ENCODE results near the gene ANKS3.

DNA sequence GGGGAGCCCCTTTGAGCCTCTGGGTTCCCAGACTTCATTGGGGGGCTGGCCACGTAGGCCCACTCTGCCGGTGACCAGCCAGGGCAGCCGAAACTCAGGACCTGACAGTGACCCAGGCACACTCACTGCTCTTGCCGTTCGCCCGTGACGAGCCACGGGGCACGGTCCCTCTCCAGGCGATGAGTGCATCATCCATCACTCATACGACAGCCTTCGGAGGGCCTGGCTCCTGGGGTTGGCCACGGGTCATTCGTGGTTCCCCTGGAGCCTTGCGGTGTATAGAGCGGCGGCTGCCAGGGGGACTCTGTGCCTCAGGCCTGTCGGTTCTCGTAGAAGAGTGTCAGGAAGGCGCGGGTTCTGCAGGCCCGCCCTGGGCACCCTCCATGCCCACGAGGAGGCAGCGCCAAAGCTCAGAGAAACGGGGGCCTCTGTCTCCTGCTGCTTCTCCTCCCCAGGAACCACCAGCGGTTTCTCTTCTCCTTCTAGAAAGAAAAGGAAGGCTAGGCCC is 51.9 kb downstream of the ANKS3 start:
- TF ChIP-seq, protein P1, sequence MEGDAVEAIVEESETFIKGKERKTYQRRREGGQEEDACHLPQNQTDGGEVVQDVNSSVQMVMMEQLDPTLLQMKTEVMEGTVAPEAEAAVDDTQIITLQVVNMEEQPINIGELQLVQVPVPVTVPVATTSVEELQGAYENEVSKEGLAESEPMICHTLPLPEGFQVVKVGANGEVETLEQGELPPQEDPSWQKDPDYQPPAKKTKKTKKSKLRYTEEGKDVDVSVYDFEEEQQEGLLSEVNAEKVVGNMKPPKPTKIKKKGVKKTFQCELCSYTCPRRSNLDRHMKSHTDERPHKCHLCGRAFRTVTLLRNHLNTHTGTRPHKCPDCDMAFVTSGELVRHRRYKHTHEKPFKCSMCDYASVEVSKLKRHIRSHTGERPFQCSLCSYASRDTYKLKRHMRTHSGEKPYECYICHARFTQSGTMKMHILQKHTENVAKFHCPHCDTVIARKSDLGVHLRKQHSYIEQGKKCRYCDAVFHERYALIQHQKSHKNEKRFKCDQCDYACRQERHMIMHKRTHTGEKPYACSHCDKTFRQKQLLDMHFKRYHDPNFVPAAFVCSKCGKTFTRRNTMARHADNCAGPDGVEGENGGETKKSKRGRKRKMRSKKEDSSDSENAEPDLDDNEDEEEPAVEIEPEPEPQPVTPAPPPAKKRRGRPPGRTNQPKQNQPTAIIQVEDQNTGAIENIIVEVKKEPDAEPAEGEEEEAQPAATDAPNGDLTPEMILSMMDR (IDR thresholded peaks at IDR 0.05 in 4 of 5, conservative IDR thresholded peaks at IDR 0.05 in 1 of 5), result no peak
- TF ChIP-seq POLR2A (IDR thresholded peaks at IDR 0.05), result no peak

Data from gastrocnemius medialis (tissue), 4 donors.